ENCODE results near the gene PDIA2.

DNA sequence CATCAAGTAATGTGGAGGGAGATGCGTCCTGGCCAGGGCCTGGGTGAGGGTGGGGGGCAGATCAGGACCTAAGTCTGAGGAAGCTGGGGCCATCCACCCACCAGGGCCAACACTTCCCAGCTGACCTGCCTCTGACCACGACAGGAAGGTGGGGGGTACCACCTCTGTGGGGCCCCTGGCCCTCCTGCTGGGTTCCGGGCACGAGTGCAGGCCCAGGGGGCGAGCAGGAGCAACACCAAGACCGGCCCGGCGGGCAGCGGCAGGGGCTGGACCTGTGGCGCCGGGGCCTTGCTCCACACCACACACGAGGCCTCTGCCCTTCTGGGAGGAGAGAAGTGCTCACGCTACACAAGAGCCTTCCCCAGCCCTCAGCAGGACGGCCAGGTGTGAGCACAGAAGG lies 13.3 kb downstream of the PDIA2 start:
- TF ChIP-seq RAD21 (IDR thresholded peaks at IDR 0.05; ENCODE audit: low read length): no peak
- TF ChIP-seq CTCF (IDR thresholded peaks at IDR 0.05): no peak
- no peak for TF ChIP-seq SIN3A (IDR thresholded peaks at IDR 0.05; ENCODE audit: borderline replicate concordance, low read depth, low read length)
- no peak for TF ChIP-seq POLR2AphosphoS5 (IDR thresholded peaks at IDR 0.05; ENCODE audit: low read depth, low read length)
- TF ChIP-seq SMC3 (IDR thresholded peaks at IDR 0.05; ENCODE audit: low read depth, low read length): no peak
- TF ChIP-seq EP300 (IDR thresholded peaks at IDR 0.05; ENCODE audit: borderline replicate concordance in 1 of 2, low read depth in 1 of 2, low read length in 1 of 2): no peak
